Mesenchymal stem cell (in vitro differentiated cells and primary cell): ENCODE measurements around the gene CHST11.
A peak's percentile ranks its signal among the peaks of the same experiment; 100 is the strongest.

Experiments
- DNase-seq: peaks from one replicate; pipeline ENCODE4 v3.0.0-alpha.2; 2013
- H2AFZ ChIP-seq: one replicate; pipeline ENCODE4 v1.6.1; 2013; ENCODE audit warnings: low read depth, mild to moderate bottlenecking, control low read depth, inconsistent platforms, low read length, moderate library complexity
- H2AK5ac ChIP-seq: 2 replicates; pipeline ENCODE4 v1.6.1; 2013; ENCODE audit warnings: low read length, moderate library complexity, mild to moderate bottlenecking, inconsistent platforms; ENCODE audit not compliant: severe bottlenecking
- H2BK120ac ChIP-seq: one replicate; pipeline ENCODE4 v1.6.1; 2013; ENCODE audit warnings: low read depth, mild to moderate bottlenecking, inconsistent platforms, low read length, moderate library complexity
- H2BK12ac ChIP-seq, 2 experiments: one replicate each; pipeline ENCODE4 v1.6.1; 2013; ENCODE audit warnings: inconsistent platforms in 2 of 2, low read length in 2 of 2, mild to moderate bottlenecking in 2 of 2, moderate library complexity in 2 of 2, control low read depth in 1 of 2
- H2BK15ac ChIP-seq: one replicate; pipeline ENCODE4 v1.6.1; 2013; ENCODE audit warnings: mild to moderate bottlenecking, low read depth, inconsistent platforms; ENCODE audit not compliant: poor library complexity, severe bottlenecking
- H2BK5ac ChIP-seq: 2 replicates; pipeline ENCODE4 v1.6.1; 2013; ENCODE audit warnings: low read depth, mild to moderate bottlenecking, low read length, control low read depth, inconsistent platforms; ENCODE audit not compliant: poor library complexity, severe bottlenecking
- H3K14ac ChIP-seq, 2 experiments: one replicate each; pipeline ENCODE4 v1.6.1; 2013; ENCODE audit warnings: inconsistent platforms in 2 of 2, low read length in 2 of 2, control low read depth in 1 of 2, mild to moderate bottlenecking in 1 of 2, moderate library complexity in 1 of 2
- H3K18ac ChIP-seq, 2 experiments: one replicate each; pipeline ENCODE4 v1.6.1; 2013; ENCODE audit warnings: inconsistent platforms in 2 of 2, low read length in 2 of 2, control low read depth in 1 of 2, low read depth in 1 of 2, mild to moderate bottlenecking in 1 of 2
- H3K23ac ChIP-seq, 2 experiments: one replicate each; pipeline ENCODE4 v1.6.1; 2013; ENCODE audit warnings: inconsistent platforms in 2 of 2, low read length in 2 of 2, mild to moderate bottlenecking in 2 of 2, moderate library complexity in 2 of 2, control low read depth in 1 of 2
- H3K27ac ChIP-seq: 2 replicates; pipeline ENCODE4 v1.5.1; 2013; ENCODE audit warnings: mild to moderate bottlenecking, moderate library complexity, low read length, control low read depth, inconsistent platforms; ENCODE audit not compliant: poor library complexity, severe bottlenecking
- H3K27me3 ChIP-seq, 2 experiments: 2 replicates each; pipeline versions ENCODE4 v1.6.1 to v1.7.0; 2013; ENCODE audit warnings: low read length in 2 of 2, mild to moderate bottlenecking in 2 of 2, moderate library complexity in 2 of 2, control low read depth in 1 of 2, inconsistent platforms in 1 of 2; ENCODE audit not compliant: control insufficient read depth in 1 of 2, insufficient read depth in 1 of 2
- H3K36me3 ChIP-seq, 2 experiments: 2 replicates each; pipeline versions ENCODE4 v1.6.1 to v1.7.0; 2013; ENCODE audit warnings: low read length in 2 of 2, control low read depth in 1 of 2, inconsistent platforms in 1 of 2, low read depth in 1 of 2, mild to moderate bottlenecking in 1 of 2; ENCODE audit not compliant: insufficient read depth in 2 of 2, control insufficient read depth in 1 of 2
- H3K4ac ChIP-seq, 2 experiments: one replicate each; pipeline ENCODE4 v1.6.1; 2013; ENCODE audit warnings: inconsistent platforms in 2 of 2, low read length in 2 of 2, mild to moderate bottlenecking in 2 of 2, moderate library complexity in 2 of 2, control low read depth in 1 of 2, low read depth in 1 of 2
- H3K4me1 ChIP-seq: 2 replicates; pipeline ENCODE4 v1.6.1; 2013; ENCODE audit warnings: low read depth, low read length, control low read depth; ENCODE audit not compliant: control insufficient read depth, insufficient read depth
- H3K4me2 ChIP-seq: 2 replicates; pipeline ENCODE4 v1.6.1; 2013; ENCODE audit warnings: low read length, mild to moderate bottlenecking, inconsistent platforms; ENCODE audit not compliant: poor library complexity, severe bottlenecking
- H3K4me3 ChIP-seq, 2 experiments: 2 replicates each; pipeline versions ENCODE4 v1.5.1 to v1.7.0; 2013; ENCODE audit warnings: low read length in 2 of 2, mild to moderate bottlenecking in 2 of 2, control low read depth in 1 of 2, low read depth in 1 of 2; ENCODE audit not compliant: insufficient read depth in 1 of 2
- H3K79me1 ChIP-seq: replicated peaks from 2 replicates; pipeline ENCODE4 v1.6.1; 2013; ENCODE audit warnings: mild to moderate bottlenecking, control low read depth, low read length, inconsistent platforms; ENCODE audit not compliant: poor library complexity, severe bottlenecking
- H3K9ac ChIP-seq: 2 replicates; pipeline ENCODE4 v1.7.0; 2013; ENCODE audit warnings: mild to moderate bottlenecking, low read length, moderate library complexity
- H3K9me3 ChIP-seq: 2 replicates; pipeline ENCODE4 v1.7.0; 2013; ENCODE audit warnings: mild to moderate bottlenecking, low read length; ENCODE audit not compliant: control insufficient read depth
- H4K8ac ChIP-seq: one replicate; pipeline ENCODE4 v1.6.1; 2013; ENCODE audit warnings: inconsistent platforms, mild to moderate bottlenecking, low read length, moderate library complexity
- H4K91ac ChIP-seq: one replicate; pipeline ENCODE4 v1.6.1; 2013; ENCODE audit warnings: mild to moderate bottlenecking, low read length, inconsistent platforms
- WGBS: methylation state at CpG from one replicate; pipeline ENCODE4 v1.1.7; 2013; ENCODE audit warnings: mixed read lengths; 5-methylcytosine and 5-hydroxymethylcytosine counted together

CHST11 gene

GRCh38 chr12:104677441-104678089 is 220.8 kb downstream of the CHST11 start:
- Histone ChIP-seq H3K4ac (no peak overlapping the region), H3K27me3 (no peaks in the 10 kb centered on the region), H2BK15ac (no peak overlapping the region), H4K91ac (no peak overlapping the region), H2AK5ac (no peak overlapping the region), H3K9me3 (no peaks in the 10 kb centered on the region), H3K27ac (no peak overlapping the region), H3K36me3 (no peaks in the 10 kb centered on the region), H4K8ac (no peak overlapping the region), H3K18ac (peak overlapping the region in 1 of 2 experiments; percentile 7), H3K4me2 (no peak overlapping the region), H3K4me1 (peaks cover 7% of the 10 kb centered on the region), H2BK12ac (peak overlapping the region in 1 of 2 experiments; percentile 38), H3K9ac (no peak overlapping the region), H3K79me1 (peaks cover 2% of the 10 kb centered on the region), H3K4me3 (no peak overlapping the region), H2BK5ac (no peak overlapping the region), H2BK120ac (no peak overlapping the region), H2AFZ (no peak overlapping the region), H3K23ac (no peak overlapping the region), H3K14ac (no peak overlapping the region)
- 98% methylated on average over 5 of the region's 5 CpGs for WGBS
- no peak for DNase-seq

GRCh38 chr12:104680070-104680469 is 223.3 kb downstream of the CHST11 start:
- H3K4me2 ChIP-seq = no peak overlapping the region
- no peak overlapping the region for H2BK120ac ChIP-seq
- H3K4ac ChIP-seq = no peak overlapping the region
- H4K8ac ChIP-seq = no peak overlapping the region
- no peak overlapping the region for H3K23ac ChIP-seq
- no peak overlapping the region for H4K91ac ChIP-seq
- no peak for DNase-seq
- H3K4me1 ChIP-seq = peaks cover 5% of the 10 kb centered on the region
- no peak overlapping the region for H3K4me3 ChIP-seq
- H3K27ac ChIP-seq = no peak overlapping the region
- H3K14ac ChIP-seq = no peak overlapping the region
- WGBS = 81% methylated on average over 3 of the region's 3 CpGs
- H2AK5ac ChIP-seq = no peak overlapping the region
- no peak overlapping the region for H2BK15ac ChIP-seq
- H3K36me3 ChIP-seq = no peaks in the 10 kb centered on the region
- no peaks in the 10 kb centered on the region for H3K27me3 ChIP-seq
- H3K9me3 ChIP-seq = no peaks in the 10 kb centered on the region
- H3K18ac ChIP-seq = no peak overlapping the region
- peaks cover 2% of the 10 kb centered on the region for H3K79me1 ChIP-seq
- H2BK5ac ChIP-seq = no peak overlapping the region
- H2AFZ ChIP-seq = no peak overlapping the region
- H3K9ac ChIP-seq = no peak overlapping the region
- no peak overlapping the region for H2BK12ac ChIP-seq

GRCh38 chr12:104680491-104680890 is 223.7 kb downstream of the CHST11 start:
- Histone ChIP-seq H2AK5ac (no peak overlapping the region), H2BK5ac (no peak overlapping the region), H2AFZ (no peak overlapping the region), H3K79me1 (peaks cover 2% of the 10 kb centered on the region), H3K4me1 (peaks cover 5% of the 10 kb centered on the region), H2BK15ac (no peak overlapping the region), H2BK120ac (no peak overlapping the region), H4K8ac (no peak overlapping the region), H3K4me2 (no peak overlapping the region), H3K4me3 (no peak overlapping the region), H3K14ac (no peak overlapping the region), H3K36me3 (no peaks in the 10 kb centered on the region), H3K9me3 (no peaks in the 10 kb centered on the region), H3K9ac (no peak overlapping the region), H3K27me3 (no peaks in the 10 kb centered on the region), H3K18ac (no peak overlapping the region), H4K91ac (no peak overlapping the region), H3K27ac (no peak overlapping the region), H3K4ac (no peak overlapping the region), H2BK12ac (no peak overlapping the region), H3K23ac (no peak overlapping the region)
- WGBS = 100% methylated on average over 4 of the region's 5 CpGs
- no peak for DNase-seq

- Histone ChIP-seq H4K91ac (no peak overlapping the region), H3K9ac (no peak overlapping the region), H3K4ac (no peak overlapping the region), H3K27ac (no peak overlapping the region), H3K4me2 (no peak overlapping the region), H3K4me1 (peaks cover 6% of the 10 kb centered on the region), H2BK120ac (no peak overlapping the region), H3K18ac (no peak overlapping the region), H4K8ac (no peak overlapping the region), H3K27me3 (no peaks in the 10 kb centered on the region), H2AK5ac (no peak overlapping the region), H2BK15ac (no peak overlapping the region), H3K14ac (no peak overlapping the region), H2BK12ac (no peak overlapping the region), H2AFZ (no peak overlapping the region), H3K4me3 (no peak overlapping the region), H3K79me1 (peaks cover 2% of the 10 kb centered on the region), H3K9me3 (no peaks in the 10 kb centered on the region), H3K36me3 (no peaks in the 10 kb centered on the region), H2BK5ac (no peak overlapping the region), H3K23ac (no peak overlapping the region)
- no peak for DNase-seq
- WGBS = 100% methylated on average over 1 of the region's 3 CpGs
Observed at GRCh38 chr12:104681012-104681690, 224.4 kb downstream of the CHST11 start.
